Central memory CD4-positive, alpha-beta T cell (primary cell): ENCODE results near the gene MCMBP.
A peak's percentile ranks its signal among the peaks of the same experiment; 100 is the strongest.
"Not testable (repeated sequence)": the region's sequence is repeated elsewhere in the genome, so short reads cannot be mapped to it uniquely, and the experiment has no call there.

Experiments
- DNase-seq: peaks from one replicate; pipeline ENCODE4 v3.0.0; 2022

MCMBP gene

DNA sequence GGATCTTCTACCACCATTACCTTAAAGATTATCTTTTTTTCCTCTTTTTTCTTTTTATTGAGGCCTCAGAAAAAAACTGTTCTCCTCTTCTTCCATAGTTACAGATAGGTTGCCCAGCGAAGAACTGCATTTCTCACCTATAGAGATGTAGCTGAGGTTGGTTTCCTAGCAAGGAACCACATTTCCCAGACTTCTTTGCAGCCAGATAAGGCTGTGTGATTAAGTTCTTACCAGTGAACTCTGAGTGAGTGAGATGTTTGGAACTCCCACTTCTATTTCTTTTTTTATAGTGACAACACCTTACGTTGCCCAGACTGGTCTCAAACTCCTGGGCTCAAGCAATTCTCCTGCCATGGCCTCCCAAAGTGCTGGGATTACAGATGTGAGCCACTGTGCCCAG, 5.9 kb upstream of the MCMBP start:
- DNase-seq: no peak

DNA sequence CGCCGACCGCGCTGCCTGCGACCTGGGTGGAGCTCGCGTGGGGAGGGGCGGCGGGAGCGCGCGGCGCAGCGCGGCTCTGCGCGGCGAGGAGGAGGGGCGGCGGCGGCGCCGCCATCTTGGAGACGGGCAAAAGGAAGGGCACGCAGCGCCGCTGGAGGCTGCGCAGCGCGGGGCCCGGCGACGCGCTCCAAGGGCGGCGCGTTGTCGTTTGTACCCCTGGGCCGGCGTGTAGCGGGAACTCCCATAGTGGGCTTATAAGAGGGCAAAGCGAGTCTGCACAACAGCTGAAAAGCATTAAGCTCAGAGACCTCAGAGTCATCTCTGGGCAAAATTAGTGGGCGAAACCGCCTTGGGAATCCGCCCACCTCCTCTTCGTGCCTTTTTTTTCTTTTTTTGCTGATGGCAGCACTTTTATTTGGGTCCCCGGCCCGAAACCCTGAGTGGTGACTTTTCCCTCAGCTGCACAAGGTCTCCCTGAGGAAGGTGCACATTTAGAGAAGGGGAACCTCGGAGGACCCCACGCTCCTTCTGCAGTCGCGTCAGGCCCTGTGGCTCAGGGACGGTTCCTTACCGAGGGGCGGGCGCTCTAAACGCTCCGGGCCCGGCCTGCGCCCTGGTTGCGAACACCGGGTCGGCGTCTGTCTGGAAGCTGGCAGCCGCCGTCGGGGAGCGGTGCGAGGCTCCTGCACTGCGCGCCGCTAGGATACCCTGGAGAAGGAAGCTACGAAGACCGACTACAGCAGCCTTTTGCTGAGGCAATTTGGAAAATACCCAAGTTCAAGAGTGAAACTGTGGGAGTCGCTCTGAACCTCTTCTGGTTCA, 428 bp upstream of the MCMBP start:
- DNase-seq: peak; percentile 86

DNA sequence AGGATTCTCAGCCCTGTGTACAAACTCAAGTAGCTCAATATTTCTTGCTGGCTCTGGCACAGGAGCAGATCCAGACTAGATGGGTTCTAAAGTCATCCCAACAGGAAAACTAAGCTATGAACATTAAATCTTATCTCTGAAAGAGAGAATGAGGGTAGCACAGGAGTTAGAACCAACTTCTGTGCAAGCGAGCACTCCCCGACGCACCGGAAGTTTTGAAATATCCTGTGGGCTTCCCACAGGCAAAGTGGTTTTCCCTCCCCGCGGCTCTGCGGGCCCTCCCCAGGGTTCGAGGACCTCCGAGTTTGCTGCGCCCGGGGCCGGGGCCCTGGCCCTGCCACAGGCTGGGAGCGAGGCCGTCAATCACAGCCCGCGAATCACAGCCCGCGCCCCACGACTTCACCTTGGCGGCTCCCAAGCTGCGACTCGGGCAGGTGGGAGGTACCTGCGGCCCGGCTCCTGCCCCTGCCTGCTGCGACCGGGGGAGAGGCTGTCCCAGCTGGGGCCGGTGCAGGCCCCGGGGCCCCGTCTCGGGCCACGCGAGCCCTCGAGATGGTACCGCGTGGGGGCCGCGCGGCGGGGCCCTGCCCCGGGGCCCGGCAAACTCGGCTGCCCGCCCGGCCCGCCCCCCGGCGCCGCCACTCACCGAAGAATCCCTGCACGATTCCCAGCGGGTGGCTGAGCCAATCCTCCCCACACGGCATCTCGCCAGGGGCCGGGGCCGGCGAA, 598 bp downstream of the MCMBP start:
- DNase-seq: peak; percentile 49

DNA sequence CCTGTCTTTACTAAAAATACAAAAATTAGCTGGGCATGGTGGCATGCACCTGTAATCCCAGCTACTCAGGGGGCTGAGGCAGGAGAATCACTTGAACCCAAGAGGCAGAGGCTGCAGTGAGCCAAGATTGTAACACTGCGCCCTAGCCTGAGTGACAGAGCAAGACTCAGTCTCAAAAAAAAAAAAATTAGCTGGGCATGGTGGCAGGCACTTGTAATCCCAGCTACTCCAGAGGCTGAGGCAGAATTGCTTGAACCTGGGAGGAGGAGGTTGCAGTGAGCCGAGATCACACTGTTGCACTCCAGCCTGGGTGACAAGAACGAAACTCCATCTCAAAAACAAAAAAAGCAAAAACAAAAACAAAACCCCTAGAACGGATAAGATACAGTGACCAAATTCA, 3.2 kb downstream of the MCMBP start:
- not testable (repeated sequence) for DNase-seq

DNA sequence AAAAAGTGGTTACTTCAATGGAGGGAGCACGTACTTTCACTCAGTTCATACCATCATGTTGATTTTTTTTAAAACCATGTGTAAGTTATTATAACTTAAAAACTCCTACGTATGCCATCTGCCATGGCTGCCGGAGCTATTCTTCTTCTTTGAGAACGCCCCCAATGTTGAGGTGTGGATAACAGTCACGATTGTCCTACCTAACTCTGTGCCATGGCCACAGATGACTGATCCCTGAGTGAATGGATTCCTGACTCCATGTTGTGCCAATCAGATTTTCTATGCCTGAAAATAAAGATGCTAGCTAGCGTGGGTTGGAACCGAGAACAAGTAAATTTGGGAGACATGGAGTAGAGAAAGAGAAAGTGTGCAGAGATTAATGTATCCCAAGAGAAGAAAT, 5.3 kb downstream of the MCMBP start:
- no peak for DNase-seq

DNA sequence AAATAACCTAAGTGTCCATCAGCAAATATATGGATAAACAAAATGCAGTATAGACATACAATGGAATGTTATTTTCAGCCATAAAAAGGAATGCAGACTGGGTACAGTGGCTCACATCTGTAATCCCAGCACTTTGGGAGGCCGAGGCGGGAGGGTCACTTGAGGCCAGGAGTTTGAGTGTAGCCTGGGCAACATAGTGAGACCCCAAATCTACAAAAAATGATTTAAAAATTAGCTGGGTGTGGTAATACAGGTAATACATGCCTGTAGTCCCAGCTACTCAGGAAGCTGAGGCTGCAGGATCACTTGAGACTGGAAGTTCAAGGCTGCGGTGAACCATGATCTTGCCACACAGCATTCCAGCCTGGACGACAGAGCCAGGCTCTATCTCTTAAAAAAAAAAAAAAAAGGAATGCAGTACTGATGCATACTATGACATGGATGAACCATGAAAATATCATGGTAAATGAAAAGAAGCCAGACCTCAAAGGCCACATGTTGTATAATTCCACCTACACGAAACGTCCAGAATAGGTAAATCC, 6.9 kb downstream of the MCMBP start:
- no peak for DNase-seq

DNA sequence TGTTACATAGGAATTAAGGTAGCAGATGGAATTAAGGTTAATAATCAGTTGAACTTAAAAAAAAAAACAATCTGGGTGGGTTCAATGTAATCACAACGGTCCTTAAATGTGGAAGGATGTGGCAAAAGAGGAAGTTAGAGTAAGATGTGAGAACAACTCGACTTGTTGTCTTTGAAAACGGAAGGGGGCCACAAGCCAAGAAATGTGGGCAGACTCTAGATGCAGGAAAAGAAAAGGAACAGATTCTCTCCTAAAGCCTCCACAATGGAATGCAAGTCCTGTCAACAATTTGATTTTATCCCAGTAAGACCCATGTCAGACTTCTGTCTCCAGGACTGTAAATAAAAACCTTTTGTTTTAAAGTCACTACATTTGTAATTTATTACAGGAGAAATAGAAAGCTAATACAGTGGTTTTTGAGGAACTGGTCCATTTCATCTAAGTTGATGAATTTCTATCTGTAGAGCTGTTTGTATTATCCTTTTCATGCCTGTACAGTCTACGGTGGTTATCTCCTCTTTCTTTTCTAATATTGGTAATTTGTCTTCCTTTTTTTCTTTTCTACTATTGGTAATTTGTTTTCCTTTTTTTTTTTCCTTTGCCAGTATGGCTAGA, 8.6 kb downstream of the MCMBP start:
- no peak for DNase-seq

DNA sequence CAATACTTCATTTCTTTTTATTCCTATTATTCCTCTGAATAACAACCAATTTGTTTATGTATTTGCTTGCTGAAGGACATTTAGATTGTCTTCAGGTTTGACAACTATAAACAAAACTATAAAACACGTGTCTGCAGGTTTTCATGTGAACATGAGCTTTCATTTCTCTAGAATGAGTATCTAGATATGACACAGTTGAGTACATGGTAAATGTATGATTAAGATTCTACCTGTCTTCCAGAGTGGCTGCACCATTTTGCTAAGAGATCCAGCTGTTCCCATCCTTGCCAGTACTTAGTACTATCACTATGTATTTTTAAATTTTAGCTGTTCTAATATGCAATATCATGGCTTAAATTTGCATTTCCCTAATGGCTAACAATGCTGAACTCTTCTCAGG, 10.1 kb downstream of the MCMBP start:
- DNase-seq: no peak

DNA sequence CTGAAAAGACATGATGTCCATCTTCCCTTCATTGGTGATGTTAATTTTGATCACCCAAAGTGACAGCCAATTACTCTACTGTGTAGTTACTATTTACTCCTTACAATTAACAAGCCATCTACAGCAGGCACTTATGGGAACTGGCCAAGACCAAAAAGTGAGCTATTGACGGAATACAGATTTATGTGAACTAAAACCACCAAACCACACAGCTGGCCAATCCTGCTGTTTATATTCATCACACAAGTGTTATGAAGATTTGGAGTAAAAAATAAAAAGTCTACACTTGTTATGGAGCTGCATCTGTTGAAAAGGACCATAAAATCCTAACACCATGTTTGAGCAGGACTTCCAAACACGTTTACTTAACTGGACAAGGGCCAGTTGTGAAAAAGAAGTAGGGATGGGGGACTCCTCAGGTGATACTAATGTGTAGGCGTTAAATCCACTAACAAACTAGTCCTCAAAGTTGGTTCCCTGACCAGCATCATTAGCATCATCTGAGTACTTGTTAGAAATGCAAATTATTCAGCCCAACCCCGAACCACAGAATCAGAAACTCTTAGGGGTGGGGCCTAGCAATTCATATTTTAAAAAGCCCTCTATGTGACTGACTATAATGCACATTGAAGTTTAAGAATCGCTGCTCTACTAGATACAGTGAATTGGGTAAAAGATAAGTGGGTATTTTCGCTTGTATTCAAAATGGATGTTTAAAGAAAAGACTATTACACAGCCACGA, 11.6 kb downstream of the MCMBP start:
- DNase-seq: no peak

DNA sequence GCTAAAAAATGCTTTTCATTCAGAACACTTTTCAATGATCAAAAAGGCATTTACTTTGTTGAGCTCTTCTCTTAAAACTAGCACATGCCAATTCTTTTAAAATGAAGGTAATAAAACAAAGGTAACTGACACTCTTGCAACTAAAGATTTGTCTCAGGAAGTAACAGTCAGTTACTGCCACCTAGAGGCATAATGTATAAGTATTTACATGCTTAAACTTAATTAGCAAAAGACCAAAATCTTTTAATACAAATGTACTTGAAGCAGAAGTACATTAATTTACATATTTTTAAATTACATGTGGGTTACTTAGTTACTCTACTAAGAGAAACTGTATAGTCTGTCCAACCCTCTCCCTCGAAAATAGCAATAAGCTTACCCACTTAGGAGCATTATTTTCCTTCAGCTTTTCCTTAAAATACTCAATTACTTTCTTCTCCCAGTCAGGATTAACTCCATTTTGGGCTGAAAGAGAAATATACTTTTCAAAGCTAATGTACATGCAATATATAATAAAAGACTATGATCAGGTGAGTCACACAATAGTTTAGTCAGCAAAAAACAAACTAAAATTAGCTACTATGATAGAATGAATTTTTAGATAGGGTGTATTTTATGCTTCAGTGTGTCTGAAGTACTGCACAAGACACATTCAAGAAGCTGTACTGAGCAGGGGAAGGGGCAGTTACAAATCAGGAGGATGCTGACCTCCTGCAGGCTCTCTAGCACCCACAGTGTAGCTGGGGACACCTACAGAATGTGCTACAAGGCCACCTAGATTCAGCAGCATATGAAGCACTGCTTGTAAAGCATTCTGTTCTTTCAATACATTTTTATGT, 13.0 kb downstream of the MCMBP start:
- DNase-seq: peak; percentile 44

DNA sequence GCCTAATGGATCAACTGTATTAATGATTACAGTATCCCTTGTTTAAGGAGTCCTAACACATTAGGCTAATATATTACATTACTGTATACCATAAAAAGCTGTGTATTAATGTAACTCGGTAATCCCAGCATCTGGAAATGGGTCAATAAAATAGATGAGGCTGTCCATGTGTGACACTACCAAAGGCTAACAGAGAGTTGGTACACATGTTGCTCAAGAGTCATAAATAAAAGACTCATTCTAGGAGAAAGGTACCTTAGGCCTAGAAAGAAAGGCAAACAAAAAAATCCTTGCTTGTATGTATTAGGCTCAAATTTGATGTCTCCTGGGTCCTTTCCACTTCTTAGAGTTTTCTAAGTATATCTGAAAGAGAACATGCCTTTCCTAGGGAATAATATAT, 14.6 kb downstream of the MCMBP start:
- DNase-seq: no peak

DNA sequence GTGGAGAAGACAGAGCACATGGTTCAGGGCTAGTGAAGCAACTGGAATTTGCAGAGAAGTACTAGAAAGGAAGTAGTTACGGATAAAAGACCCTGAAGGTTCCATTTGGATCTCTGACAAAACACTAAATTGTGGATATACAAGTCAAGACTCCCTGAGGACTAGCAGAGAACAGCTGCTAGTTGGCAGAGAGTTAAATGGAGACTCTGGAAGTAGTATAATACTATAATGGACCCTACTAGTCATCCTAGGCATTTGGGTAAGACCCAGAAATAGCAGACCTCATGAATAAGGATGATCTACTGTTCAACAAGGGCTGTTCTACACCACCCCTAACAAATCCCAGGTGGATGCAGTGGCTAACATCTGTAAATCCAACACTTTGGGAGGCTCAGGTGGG, 19.1 kb downstream of the MCMBP start:
- DNase-seq: no peak

DNA sequence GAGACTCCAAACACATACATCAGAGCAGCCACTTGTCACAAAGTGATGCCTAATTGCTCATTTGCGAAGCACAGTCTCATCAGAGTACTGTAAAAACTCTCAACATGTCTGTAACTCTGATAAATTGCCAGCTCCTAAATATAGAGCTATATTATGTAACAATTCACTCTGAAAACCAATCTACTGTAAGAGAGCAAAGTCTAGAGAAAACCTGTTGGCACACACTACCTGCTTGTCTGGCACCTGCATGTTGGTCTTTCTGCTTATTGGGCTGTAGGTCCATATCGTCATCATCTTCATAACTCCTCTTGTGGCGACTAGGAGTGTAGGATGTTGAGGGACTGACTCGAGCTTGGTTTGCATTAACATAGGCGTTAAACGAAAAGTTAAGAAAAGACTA, 19.8 kb downstream of the MCMBP start:
- DNase-seq: no peak

DNA sequence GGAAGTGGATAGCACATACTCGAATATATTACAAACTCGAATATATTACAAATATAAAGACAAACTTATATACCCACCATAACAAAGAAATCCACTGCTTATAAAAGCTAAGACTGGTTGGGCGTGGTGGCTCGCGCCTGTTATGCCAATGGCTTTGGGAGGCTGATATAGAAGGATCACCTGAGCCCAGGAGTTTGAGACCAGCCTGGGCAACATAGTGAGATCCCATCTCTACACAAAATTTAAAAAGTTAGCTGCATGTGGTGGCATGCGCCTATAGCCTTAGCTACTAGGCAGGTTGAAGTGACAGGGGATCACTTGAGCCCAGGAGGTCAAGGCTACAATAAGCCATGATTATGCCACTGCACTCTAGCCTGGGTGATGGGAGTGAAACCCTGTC, 20.4 kb downstream of the MCMBP start:
- no peak for DNase-seq

DNA sequence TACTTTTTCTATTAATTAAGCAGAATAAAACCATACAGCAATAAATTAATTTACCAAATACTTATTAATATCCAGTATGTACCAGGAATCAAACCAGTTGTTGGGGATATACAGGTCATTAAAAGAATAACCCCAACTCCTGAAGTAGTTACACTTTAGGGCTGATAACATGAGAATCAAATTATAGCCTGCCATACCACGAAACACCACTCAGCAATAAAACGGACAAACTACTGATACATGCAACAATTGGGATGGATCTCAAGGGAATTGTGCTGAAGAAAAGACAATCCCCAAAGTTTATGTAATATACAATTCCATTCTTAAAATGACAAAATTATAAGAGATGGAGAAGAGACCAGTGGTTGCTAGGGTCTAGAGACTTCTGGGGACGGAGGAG, 22.7 kb downstream of the MCMBP start:
- no peak for DNase-seq

DNA sequence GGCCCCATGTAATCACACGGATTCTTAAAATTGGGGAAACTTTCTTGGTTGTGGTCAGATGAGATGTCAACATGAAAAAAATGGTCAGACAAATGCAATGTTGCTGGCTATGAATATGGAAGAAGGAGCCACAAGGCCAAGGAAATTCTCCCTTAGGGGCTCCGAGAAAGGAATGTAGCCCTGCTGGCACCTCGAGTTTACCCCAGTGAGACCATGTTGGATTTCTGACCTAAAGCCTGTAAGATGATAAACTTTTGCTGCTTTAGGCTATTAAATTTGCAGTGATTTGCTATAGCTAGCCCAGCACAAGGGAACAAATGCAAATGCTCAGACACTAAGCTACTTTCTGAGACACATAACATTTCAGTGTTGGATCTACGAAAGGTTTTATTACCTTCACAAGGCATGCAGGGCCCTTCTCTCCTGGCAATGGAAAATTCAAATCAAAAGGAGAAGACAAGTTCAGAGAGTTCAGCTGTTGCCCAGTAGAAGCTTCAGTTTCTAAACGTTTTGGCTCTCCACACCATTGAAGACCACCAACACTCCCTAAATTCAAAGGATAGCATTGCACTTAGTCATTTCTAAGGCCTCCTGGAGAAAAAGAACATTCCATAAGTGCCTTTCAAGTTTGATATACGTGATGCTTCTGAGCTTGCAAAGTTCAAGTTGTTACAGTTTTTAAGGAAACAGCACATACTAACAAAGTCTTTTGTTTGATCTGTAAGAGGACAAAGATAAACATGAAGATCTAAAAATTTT, 23.4 kb downstream of the MCMBP start:
- DNase-seq: no peak

DNA sequence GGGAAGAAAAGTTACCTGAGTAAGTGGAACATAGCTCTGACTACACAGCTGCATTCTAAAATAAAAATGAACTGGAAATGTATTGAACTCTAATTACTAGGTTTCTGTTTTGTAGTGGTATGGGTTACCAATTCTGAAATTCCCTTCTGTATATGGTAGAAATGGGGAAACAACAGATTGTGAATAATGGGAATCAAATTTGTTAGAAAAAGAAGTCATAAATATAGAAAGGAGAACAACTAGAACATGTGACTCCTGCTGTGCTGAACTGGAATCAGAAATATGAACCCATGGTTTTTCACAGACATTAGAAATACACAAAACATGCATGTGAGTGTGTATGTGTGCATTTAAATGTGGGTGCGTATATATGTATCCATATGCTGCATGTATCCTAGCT, 27.0 kb downstream of the MCMBP start:
- no peak for DNase-seq

DNA sequence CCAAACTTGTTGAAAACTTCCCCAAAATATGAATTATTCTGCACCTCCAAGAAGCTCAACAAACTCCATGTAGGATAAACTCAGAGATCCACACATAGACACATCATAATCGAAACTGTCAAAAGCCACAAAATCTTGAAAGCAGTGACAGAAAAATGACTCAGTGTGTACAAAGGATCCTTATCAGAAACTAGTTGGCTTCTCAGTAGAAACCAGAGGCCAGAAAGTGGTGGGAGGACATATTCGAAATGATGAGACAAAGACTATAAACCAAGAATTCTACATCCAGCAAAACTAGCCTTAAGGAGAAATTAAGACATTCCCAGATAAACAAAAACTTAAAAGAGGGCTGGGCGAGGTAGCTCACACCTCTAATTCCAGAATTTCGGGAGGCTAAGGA, 38.5 kb downstream of the MCMBP start:
- DNase-seq: no peak

DNA sequence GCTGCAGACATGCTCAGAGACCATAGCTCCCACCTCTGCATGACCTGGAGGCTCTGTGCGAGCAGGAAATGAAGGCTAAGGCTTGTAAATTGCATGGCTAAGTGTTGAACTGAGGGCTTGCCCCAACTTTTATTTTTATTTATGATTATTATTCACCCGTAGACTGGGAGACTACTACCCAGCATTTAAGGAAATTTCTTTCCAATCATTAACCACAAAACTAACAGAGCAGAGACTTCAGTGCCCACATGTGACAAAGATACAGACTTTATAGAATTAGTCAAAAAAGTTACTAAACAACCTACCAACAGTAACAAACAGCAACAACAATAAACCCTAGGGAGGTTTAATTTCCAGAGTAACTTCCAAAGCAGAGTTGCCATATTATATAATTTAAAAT, 39.7 kb downstream of the MCMBP start:
- no peak for DNase-seq

DNA sequence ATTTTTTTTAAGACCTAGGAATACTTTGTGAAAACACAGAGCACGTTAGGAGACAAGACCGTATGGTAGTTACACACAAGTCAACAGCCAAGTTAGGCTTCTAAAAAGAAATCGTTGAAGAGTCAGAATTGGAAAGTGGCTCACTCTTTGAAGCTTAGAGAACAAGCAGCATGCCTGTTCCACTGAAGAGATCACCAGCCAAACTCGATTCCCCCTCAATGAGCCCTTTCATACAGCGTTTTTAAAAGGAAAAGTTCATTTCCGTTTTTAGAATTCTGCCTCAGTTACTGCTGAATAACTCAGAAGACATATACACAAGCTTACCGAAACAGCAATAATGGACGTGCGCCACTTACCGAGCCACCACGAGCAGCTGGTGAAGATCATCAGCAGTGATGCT, 41.0 kb downstream of the MCMBP start:
- DNase-seq: no peak

DNA sequence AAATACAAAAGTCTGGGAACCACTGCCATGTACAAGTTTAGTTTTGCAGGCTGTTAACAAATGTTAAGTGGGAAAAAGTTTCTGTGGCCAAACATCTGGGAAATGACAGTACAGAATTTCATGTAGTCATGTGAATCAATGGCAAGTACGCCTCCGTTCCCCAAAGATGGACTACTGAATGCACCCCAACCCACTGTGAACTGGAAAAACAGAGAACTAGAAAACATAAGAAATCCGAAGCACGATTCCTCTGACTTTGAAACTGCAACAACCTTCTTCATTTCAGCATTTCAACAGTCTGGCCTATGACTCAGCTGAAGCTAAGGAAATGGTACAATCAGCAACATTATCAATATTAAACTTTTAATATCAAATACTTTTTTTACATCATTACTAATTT, 41.8 kb downstream of the MCMBP start:
- no peak for DNase-seq
